Erythroblast (primary cell): ENCODE data around the gene TMEM108.

Experiments
- GATA1 ChIP-seq: IDR thresholded peaks from 2 replicates; pipeline ENCODE4 v1.6.1; 2011; ENCODE audit warnings: low read depth, mild to moderate bottlenecking, control low read depth, low read length, moderate library complexity
- POLR2A ChIP-seq: IDR thresholded peaks from 2 replicates; pipeline ENCODE4 v1.6.1; 2011; ENCODE audit warnings: mild to moderate bottlenecking, low read length

DNA sequence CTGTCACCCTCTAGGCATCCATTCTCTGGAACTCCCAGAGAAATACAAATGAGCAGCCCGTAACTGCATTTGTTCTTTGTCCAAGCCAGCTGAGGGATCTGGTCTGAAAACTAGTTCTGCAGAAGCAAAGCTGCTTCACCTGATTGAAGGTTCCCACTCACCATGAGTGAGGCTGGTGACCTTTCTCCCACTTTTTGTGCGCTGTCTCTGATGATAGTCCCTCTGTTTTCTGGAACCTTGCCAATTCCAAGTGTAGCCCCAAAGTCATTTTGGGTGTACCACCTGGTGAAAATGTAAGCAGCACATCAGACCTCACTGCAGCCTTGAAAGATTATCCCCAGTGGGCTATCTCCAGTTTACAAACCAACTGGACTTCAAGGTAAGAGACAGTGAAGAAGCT lies 322.3 kb downstream of the TMEM108 start:
- TF ChIP-seq POLR2A = no peak
- TF ChIP-seq GATA1 = no peak
